WERI-Rb-1 (cell line): ENCODE measurements around the gene NLRP6.
"Not testable (repeated sequence)": the region's sequence is repeated elsewhere in the genome, so short reads cannot be mapped to it uniquely, and the experiment has no call there.

Experiments used
- DNase-seq: peaks from one replicate; pipeline ENCODE4 v3.0.0-alpha.2; 2020
- H3K27ac ChIP-seq: fragments of 250-450 bp; sonication (Bioruptor Pico); 2 replicates; pipeline ENCODE4 v1.5.1; 2020; ENCODE audit warnings: mild to moderate bottlenecking, moderate library complexity
- H3K27me3 ChIP-seq: fragments of 250-450 bp; sonication (Bioruptor Pico); 2 replicates; pipeline ENCODE4 v1.5.1; 2021; ENCODE audit warnings: mild to moderate bottlenecking, low read depth, moderate library complexity; ENCODE audit not compliant: insufficient read depth, severe bottlenecking
- H3K36me3 ChIP-seq: fragments of 250-450 bp; sonication (Bioruptor Pico); 2 replicates; pipeline ENCODE4 v1.5.1; 2020; ENCODE audit warnings: mild to moderate bottlenecking, moderate library complexity
- H3K4me3 ChIP-seq: 2 replicates; pipeline ENCODE4 v1.5.1; 2011; ENCODE audit warnings: low read depth, mild to moderate bottlenecking, control low read depth, low read length
- H3K9me3 ChIP-seq: fragments of 250-450 bp; sonication (Bioruptor Pico); 2 replicates; pipeline ENCODE4 v1.5.1; 2021; ENCODE audit warnings: mild to moderate bottlenecking, moderate library complexity; ENCODE audit not compliant: severe bottlenecking
- CTCF ChIP-seq: IDR thresholded peaks from 2 replicates; pipeline ENCODE4 v1.5.1; 2011; ENCODE audit warnings: low read depth, mild to moderate bottlenecking, control low read depth, inconsistent platforms, low read length

NLRP6 gene

DNA sequence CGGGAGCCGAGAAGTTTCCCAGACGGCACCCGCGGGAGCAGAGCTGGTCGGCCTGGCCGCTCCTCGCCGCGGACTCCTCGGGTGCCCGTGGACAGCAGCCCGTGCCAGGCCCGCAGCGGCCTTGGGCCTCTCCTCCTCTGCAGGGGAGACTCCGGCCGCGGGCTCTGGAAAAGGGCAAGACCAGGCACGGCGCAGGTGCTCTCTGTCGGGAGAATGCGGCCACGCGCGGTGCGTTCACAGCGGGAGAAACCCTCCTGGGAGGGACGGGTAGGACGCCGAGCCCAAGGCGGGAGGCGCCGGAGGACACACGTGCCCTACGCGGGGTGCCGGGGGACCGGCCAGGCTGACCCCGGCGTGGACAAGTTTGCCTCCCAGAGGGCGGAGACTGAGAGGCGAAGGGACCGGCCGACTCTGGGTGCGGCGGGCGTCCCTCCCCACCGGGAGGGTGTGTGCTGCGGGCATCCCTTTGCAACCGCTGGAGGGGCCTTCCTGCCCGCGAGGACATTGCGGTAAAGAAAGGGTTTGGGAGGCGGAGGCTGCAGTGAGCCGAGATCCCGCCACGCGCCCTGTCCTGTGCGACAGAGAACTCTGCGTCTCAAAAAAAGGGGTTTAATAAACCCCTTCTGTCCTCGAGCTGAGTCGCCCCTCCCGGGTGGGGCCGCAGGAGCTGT, 38.0 kb downstream of the NLRP6 start:
- H3K9me3 ChIP-seq = no peaks in the 10 kb centered on the region
- H3K27me3 ChIP-seq = no peaks in the 10 kb centered on the region
- H3K27ac ChIP-seq = no peak overlapping the region
- TF ChIP-seq CTCF = no peak
- no peak for DNase-seq
- no peaks in the 10 kb centered on the region for H3K36me3 ChIP-seq
- no peak overlapping the region for H3K4me3 ChIP-seq

DNA sequence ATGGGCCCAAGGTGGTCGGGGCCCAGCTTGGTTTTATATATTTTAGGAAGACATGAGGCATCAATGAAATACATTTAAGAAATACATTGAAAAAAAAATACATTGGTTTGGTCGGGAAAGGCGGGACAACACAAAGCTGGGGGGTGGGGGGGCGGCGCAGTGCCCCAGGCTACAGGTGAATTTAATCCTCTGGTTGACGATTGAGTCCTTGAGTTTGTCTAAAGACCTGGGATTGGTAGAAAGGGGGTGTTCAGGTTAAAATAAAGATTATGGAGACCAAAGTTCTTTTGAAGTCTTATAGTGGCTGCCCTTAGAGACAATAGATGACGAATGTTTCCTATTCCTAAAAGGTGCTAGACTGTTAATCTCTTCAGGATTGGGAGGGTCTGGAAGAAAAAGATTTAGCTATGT, 38.7 kb downstream of the NLRP6 start:
- Histone ChIP-seq H3K27ac (no peak overlapping the region), H3K9me3 (no peaks in the 10 kb centered on the region), H3K27me3 (no peaks in the 10 kb centered on the region), H3K4me3 (no peak overlapping the region), H3K36me3 (no peaks in the 10 kb centered on the region)
- TF ChIP-seq CTCF = no peak
- DNase-seq = no peak

DNA sequence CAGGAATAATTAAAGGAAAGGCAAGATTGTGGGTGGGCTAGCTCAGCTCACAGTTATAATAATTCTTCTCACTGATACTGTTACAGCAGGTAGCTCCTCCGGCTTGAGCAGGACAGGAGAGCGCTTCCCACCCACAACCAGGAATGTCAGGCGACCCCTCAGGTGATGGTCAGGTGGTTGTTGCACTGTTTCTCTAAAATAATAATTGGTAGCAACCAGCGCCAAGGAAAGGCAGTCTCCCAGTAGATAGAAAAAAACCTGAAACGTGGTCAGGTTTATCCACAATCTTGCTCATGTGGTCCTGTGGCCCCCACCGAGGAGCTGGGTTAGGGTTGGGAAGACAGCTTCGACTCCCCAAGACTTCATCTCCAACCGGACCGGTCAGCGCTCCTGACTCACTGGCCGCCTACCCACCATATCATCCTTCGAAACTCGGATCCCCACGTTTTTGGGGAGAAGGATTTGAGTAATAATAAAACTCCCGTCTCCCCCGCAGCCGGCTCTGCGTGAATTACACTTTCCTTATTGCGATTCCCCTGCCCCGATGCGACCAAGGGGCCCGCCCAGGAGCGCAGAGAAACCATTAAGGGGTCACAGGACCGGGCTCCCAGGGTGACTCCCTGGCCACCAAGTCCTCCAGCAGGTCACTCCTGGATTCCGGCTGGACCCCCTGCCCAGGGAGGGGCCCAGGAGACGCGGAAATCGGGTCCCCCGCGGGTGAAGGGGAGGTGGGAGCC, 39.6 kb downstream of the NLRP6 start:
- not testable (repeated sequence) for H3K36me3 ChIP-seq, H3K27me3 ChIP-seq, H3K4me3 ChIP-seq, DNase-seq, H3K9me3 ChIP-seq, H3K27ac ChIP-seq

DNA sequence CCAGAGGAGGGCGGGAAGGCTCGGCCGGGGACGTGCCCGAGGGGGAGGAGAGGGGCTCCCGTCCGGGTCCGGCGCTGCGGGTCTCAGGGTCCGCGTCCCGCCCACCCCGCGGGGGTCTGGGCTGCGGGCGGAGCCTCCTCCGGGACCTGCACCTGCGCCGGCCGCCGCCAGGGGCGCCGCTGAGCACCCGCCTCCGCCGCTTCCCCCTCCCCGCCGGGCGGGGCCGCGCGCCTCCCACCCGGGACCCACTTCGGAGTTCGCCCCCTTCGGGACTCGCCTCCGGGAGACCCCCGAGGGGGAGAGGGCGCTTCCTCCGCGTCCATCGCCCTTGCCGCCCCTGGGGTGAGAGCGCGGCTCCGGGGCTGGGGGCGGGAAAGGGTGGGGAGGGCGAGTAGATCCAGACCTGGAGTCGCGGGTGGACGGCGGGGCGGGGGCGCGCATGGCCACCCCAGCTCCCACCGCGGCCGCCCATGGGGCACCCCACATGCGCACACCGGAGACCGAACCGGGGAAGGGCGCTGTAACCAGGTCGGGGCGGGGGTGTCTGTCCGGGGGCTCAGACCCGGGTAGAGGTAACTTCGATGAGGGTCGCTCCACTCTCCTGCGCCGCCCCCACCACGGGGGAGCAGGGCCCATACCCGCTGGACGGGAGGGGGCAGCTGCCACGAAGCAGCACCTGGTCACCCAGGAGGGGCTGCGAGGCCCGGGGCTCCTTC, 40.4 kb downstream of the NLRP6 start:
- not testable (repeated sequence) for DNase-seq, H3K27me3 ChIP-seq, H3K9me3 ChIP-seq, H3K36me3 ChIP-seq, H3K27ac ChIP-seq
- H3K4me3 ChIP-seq = peak overlapping the region; percentile 47

GRCh38 chr11:319121-319887, 41.1 kb downstream of the NLRP6 start:
- H3K36me3 ChIP-seq, H3K9me3 ChIP-seq, H3K27me3 ChIP-seq, DNase-seq, H3K27ac ChIP-seq: not testable (repeated sequence)
- H3K4me3 ChIP-seq = peak overlapping the region; percentile 47

DNA sequence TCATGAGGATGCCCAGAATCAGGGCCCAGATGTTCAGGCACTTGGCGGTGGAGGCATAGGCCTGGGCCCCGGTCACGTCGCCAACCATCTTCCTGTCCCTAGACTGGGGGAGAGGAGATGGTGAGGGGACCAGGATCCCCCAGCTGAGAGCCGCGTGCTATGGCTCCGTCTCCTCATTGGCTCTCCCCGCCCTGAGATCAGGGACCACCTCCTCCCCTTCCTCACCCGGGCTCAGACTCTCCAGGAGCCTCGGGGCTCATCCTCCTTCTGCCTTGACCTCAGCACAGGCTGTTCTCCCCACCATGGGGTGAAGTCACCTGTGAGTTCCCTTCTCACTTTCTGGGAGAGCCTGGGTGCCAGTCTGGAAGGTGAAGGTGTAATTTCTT, 41.7 kb downstream of the NLRP6 start:
- not testable (repeated sequence) for H3K36me3 ChIP-seq, H3K27me3 ChIP-seq, H3K9me3 ChIP-seq, DNase-seq, H3K4me3 ChIP-seq, H3K27ac ChIP-seq

DNA sequence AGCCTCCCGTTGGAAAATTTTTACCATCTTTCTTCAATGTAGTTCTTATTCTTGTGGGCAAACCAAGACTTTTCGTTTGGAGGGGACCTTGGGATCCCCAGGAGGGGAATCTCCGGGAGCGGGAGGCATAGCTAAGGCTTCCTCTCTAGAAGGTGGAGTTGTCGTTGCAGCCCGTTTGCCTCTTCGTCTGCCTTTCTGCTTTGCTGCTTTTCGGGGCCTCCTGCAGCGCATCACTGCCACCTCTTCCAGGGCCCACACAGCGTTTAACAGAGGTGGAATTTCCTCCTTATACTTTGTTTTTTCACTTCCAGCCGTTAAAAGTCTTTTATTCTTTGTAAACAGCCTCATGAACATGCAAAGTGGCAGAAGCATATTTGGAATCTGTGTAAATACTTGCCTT, 45.9 kb downstream of the NLRP6 start:
- Histone ChIP-seq H3K27ac (no peak overlapping the region), H3K27me3 (no peaks in the 10 kb centered on the region), H3K4me3 (no peak overlapping the region), H3K36me3 (no peaks in the 10 kb centered on the region), H3K9me3 (no peaks in the 10 kb centered on the region)
- no peak for TF ChIP-seq CTCF
- no peak for DNase-seq

DNA sequence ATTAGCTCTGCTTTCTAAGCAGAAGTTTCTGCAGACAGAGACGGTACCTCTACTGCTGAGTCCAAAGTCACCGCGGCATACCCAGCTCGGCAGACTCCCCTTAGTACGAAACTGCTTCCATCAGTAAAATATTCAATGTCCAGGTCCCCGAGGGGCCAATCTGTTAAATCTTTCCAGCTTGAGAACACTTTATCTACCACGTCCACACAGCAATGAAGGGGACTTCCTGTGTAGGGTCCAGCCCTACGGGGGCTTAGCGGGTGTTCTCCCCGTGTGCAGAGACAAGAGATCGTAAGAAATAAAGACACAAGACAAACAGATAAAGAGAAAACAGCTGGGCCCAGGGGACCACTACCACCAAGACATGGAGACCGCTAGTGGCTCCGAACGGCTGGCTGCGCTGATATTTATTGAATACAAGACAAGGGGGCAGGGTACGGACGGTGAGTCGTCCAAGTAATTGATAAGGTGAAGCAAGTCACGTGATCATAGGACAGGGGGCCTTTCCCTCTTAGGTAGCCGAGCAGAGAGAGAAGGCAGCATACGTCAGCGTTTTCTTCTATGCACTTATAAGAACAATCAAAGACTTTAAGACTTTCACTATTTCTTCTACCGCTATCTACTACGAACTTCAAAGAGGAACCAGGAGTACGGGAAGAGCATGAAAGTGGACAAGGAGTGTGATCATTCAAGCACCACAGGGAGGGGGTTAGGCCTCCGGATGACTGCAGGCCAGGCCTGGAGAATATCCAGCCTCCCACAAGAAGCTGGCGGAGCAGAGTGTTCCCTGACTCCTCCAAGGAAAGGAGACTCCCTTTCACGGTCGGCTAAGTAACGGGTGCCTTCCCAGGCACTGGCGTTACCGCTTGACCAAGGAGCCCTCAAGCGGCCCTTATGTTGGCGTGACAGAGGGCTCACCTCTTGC, 46.6 kb downstream of the NLRP6 start:
- H3K27me3 ChIP-seq, H3K4me3 ChIP-seq, H3K9me3 ChIP-seq, H3K36me3 ChIP-seq, DNase-seq, H3K27ac ChIP-seq: not testable (repeated sequence)
